Neural progenitor cell (in vitro differentiated cells): Measurements from ENCODE around the gene INTS4. TPM values are rescaled to one million over a fixed set of nuclear protein-coding genes. Genes with fewer than 3 reads are reported as not detected.
"Not testable (repeated sequence)": the region's sequence is repeated elsewhere in the genome, so short reads cannot be mapped to it uniquely, and the experiment has no call there.

ENCODE experiments used
- DNase-seq: peaks from one replicate; pipeline ENCODE4 v3.0.0-alpha.2; 2016; ENCODE audit warnings: low spot score
- H2AFZ ChIP-seq: fragments of 200-600 bp; sonication (generic); replicated peaks from 2 replicates; pipeline ENCODE4 v1.6.1; 2016; ENCODE audit warnings: antibody characterized with exemption
- H3F3A ChIP-seq: fragments of 200-600 bp; sonication (generic); 2 replicates; pipeline ENCODE4 v1.6.1; 2016; ENCODE audit warnings: antibody characterized with exemption, low read depth
- H3K27ac ChIP-seq: fragments of 200-600 bp; sonication (generic); 2 replicates; pipeline ENCODE4 v1.5.1; 2016; ENCODE audit warnings: mild to moderate bottlenecking
- H3K27me3 ChIP-seq: fragments of 200-600 bp; sonication (generic); 2 replicates; pipeline ENCODE4 v1.6.1; 2016; ENCODE audit warnings: mild to moderate bottlenecking, moderate library complexity
- H3K36me3 ChIP-seq: fragments of 200-600 bp; sonication (generic); 2 replicates; pipeline ENCODE4 v1.5.1; 2016
- H3K4me1 ChIP-seq: fragments of 200-600 bp; sonication (generic); 2 replicates; pipeline ENCODE4 v1.6.1; 2016; ENCODE audit warnings: mixed run types
- H3K4me2 ChIP-seq: fragments of 200-600 bp; sonication (generic); 2 replicates; pipeline ENCODE4 v1.6.1; 2016
- H3K4me3 ChIP-seq: fragments of 200-600 bp; sonication (generic); 2 replicates; pipeline ENCODE4 v1.5.1; 2016
- H3K79me2 ChIP-seq: fragments of 200-600 bp; sonication (generic); 2 replicates; pipeline ENCODE4 v1.6.1; 2016; ENCODE audit warnings: low read depth
- H3K9ac ChIP-seq: fragments of 200-600 bp; sonication (generic); 2 replicates; pipeline ENCODE4 v1.6.1; 2016
- H3K9me3 ChIP-seq: fragments of 200-600 bp; sonication (generic); 2 replicates; pipeline ENCODE4 v1.5.1; 2016; ENCODE audit warnings: low read depth
- H4K20me1 ChIP-seq: fragments of 200-600 bp; sonication (generic); 2 replicates; pipeline ENCODE4 v1.6.1; 2016; ENCODE audit warnings: low read depth
- H3K27ac Mint-ChIP-seq: 3 replicates; pipeline ENCODE4 v1.8.0; 2021; ENCODE audit warnings: mixed read lengths
- H3K27me3 Mint-ChIP-seq: 2 replicates; pipeline ENCODE4 v1.8.0; 2022; ENCODE audit warnings: low read depth, mild to moderate bottlenecking, inconsistent platforms, moderate library complexity, mixed read lengths; ENCODE audit not compliant: insufficient read depth
- H3K36me3 Mint-ChIP-seq: 3 replicates; pipeline ENCODE4 v1.8.0; 2021; ENCODE audit warnings: mixed read lengths
- H3K4me1 Mint-ChIP-seq: 3 replicates; pipeline ENCODE4 v1.8.0; 2021; ENCODE audit warnings: mixed read lengths
- H3K4me3 Mint-ChIP-seq: 3 replicates; pipeline ENCODE4 v1.8.0; 2021; ENCODE audit warnings: mild to moderate bottlenecking, moderate library complexity, mixed read lengths
- H3K9me3 Mint-ChIP-seq: 3 replicates; pipeline ENCODE4 v1.8.0; 2020; ENCODE audit warnings: mixed read lengths
- CTCF ChIP-seq: fragments of 200-600 bp; sonication (generic); IDR thresholded peaks from 2 replicates; pipeline ENCODE4 v1.5.1; 2017; ENCODE audit warnings: antibody characterized with exemption, mild to moderate bottlenecking
- EZH2 ChIP-seq: fragments of 200-600 bp; sonication (generic); IDR thresholded peaks from 2 replicates; pipeline ENCODE4 v1.6.1; 2017; ENCODE audit warnings: antibody characterized with exemption, mild to moderate bottlenecking, moderate library complexity
- EZH2phosphoT487 ChIP-seq: fragments of 200-600 bp; sonication (generic); IDR thresholded peaks from 2 replicates; pipeline ENCODE4 v1.6.1; 2017; ENCODE audit warnings: antibody characterized with exemption
- total RNA-seq: library from RNA; depleted of rRNA; stranded (reverse); fragments of >200 nt; gene quantifications from 2 replicates; pipeline ENCODE4 v1.2.3, GENCODE V29; 2015; ENCODE audit warnings: low replicate concordance

The INTS4 gene
- total RNA-seq, 1 donor from 2014 or later = 61.5 TPM

GRCh38 chr11:77909277-77909676 is 85.2 kb downstream of the INTS4 start:
- Mint-ChIP-seq H3K4me3 (no peak overlapping the region), H3K9me3 (no peaks in the 10 kb centered on the region), H3K4me1 (no peaks in the 10 kb centered on the region), H3K36me3 (peaks cover 8% of the 10 kb centered on the region), H3K27ac (no peak overlapping the region), H3K27me3 (no peaks in the 10 kb centered on the region)
- H3K9ac ChIP-seq = no peak overlapping the region
- H3K27ac ChIP-seq = no peak overlapping the region
- no peaks in the 10 kb centered on the region for H3F3A ChIP-seq
- no peak overlapping the region for H2AFZ ChIP-seq
- no peaks in the 10 kb centered on the region for H3K4me1 ChIP-seq
- no peaks in the 10 kb centered on the region for H3K27me3 ChIP-seq
- no peaks in the 10 kb centered on the region for H3K79me2 ChIP-seq
- H3K4me2 ChIP-seq = no peak overlapping the region
- no peak overlapping the region for H3K4me3 ChIP-seq
- H4K20me1 ChIP-seq = no peaks in the 10 kb centered on the region
- TF ChIP-seq EZH2phosphoT487 = no peak
- no peak for TF ChIP-seq CTCF
- no peak for TF ChIP-seq EZH2
- H3K9me3 ChIP-seq = no peaks in the 10 kb centered on the region
- DNase-seq = no peak
- H3K36me3 ChIP-seq = no peaks in the 10 kb centered on the region

- TF ChIP-seq EZH2phosphoT487 = no peak
- TF ChIP-seq EZH2 = no peak
- TF ChIP-seq CTCF = no peak
Observed at GRCh38 chr11:77908835-77909234, 85.6 kb downstream of the INTS4 start.

GRCh38 chr11:77894949-77895348 is 99.5 kb downstream of the INTS4 start:
- not testable (repeated sequence) for H3K79me2 ChIP-seq, H3F3A ChIP-seq, H3K9me3 Mint-ChIP-seq, H3K9ac ChIP-seq, H3K4me1 Mint-ChIP-seq, H2AFZ ChIP-seq, H3K4me3 Mint-ChIP-seq, H3K36me3 ChIP-seq, H3K4me3 ChIP-seq, DNase-seq, H3K4me2 ChIP-seq, H3K27me3 ChIP-seq, H3K4me1 ChIP-seq, H3K27ac ChIP-seq, H3K9me3 ChIP-seq, H3K27ac Mint-ChIP-seq, H3K27me3 Mint-ChIP-seq, H4K20me1 ChIP-seq
- peaks cover 22% of the 10 kb centered on the region for H3K36me3 Mint-ChIP-seq

More at GRCh38 chr11:77908835-77909234, 85.6 kb downstream of the INTS4 start:
- Histone ChIP-seq H3K27me3 (no peaks in the 10 kb centered on the region), H3K4me1 (no peaks in the 10 kb centered on the region), H3K4me2 (no peak overlapping the region), H3K4me3 (no peak overlapping the region), H4K20me1 (no peaks in the 10 kb centered on the region), H2AFZ (no peak overlapping the region), H3F3A (no peaks in the 10 kb centered on the region), H3K9me3 (no peaks in the 10 kb centered on the region), H3K27ac (no peak overlapping the region), H3K9ac (no peak overlapping the region), H3K36me3 (no peaks in the 10 kb centered on the region), H3K79me2 (no peaks in the 10 kb centered on the region)
- Mint-ChIP-seq H3K27ac (no peak overlapping the region), H3K4me1 (no peaks in the 10 kb centered on the region), H3K4me3 (no peak overlapping the region), H3K36me3 (peaks cover 6% of the 10 kb centered on the region), H3K9me3 (no peaks in the 10 kb centered on the region), H3K27me3 (no peaks in the 10 kb centered on the region)
- no peak for DNase-seq

- H4K20me1 ChIP-seq, H3K4me3 Mint-ChIP-seq, H3K27me3 ChIP-seq, H3K27ac ChIP-seq, H3K9me3 ChIP-seq, H3K79me2 ChIP-seq, H3K4me3 ChIP-seq, H3K9me3 Mint-ChIP-seq, H3F3A ChIP-seq, DNase-seq, H2AFZ ChIP-seq, H3K9ac ChIP-seq, H3K4me1 ChIP-seq, H3K4me2 ChIP-seq, H3K4me1 Mint-ChIP-seq, H3K27me3 Mint-ChIP-seq, H3K36me3 ChIP-seq, H3K27ac Mint-ChIP-seq: not testable (repeated sequence)
- H3K36me3 Mint-ChIP-seq = peaks cover 26% of the 10 kb centered on the region
Observed at GRCh38 chr11:77891703-77892102, 102.8 kb downstream of the INTS4 start.

GRCh38 chr11:77891256-77891655 is 103.2 kb downstream of the INTS4 start:
- H3K4me1 Mint-ChIP-seq, H3K79me2 ChIP-seq, H3K4me1 ChIP-seq, DNase-seq, H3K27me3 Mint-ChIP-seq, H3K27ac ChIP-seq, H3K4me2 ChIP-seq, H3K4me3 ChIP-seq, H3F3A ChIP-seq, H3K27ac Mint-ChIP-seq, H3K9me3 ChIP-seq, H3K9me3 Mint-ChIP-seq, H3K9ac ChIP-seq, H3K4me3 Mint-ChIP-seq, H2AFZ ChIP-seq, H4K20me1 ChIP-seq, H3K27me3 ChIP-seq, H3K36me3 ChIP-seq: not testable (repeated sequence)
- peaks cover 29% of the 10 kb centered on the region for H3K36me3 Mint-ChIP-seq

GRCh38 chr11:77890619-77891056 is 103.8 kb downstream of the INTS4 start:
- peaks cover 32% of the 10 kb centered on the region for H3K36me3 Mint-ChIP-seq
- not testable (repeated sequence) for H3K36me3 ChIP-seq, H3F3A ChIP-seq, H3K9ac ChIP-seq, H3K4me3 ChIP-seq, H3K4me2 ChIP-seq, H3K27ac Mint-ChIP-seq, H3K27ac ChIP-seq, H3K79me2 ChIP-seq, H2AFZ ChIP-seq, H3K27me3 ChIP-seq, H3K27me3 Mint-ChIP-seq, H3K4me1 Mint-ChIP-seq, H3K4me1 ChIP-seq, H4K20me1 ChIP-seq, H3K9me3 ChIP-seq, H3K9me3 Mint-ChIP-seq, H3K4me3 Mint-ChIP-seq, DNase-seq

GRCh38 chr11:77890100-77890614 is 104.3 kb downstream of the INTS4 start:
- H3K4me2 ChIP-seq, H3K4me1 ChIP-seq, H3K4me3 ChIP-seq, H3K4me1 Mint-ChIP-seq, H3K9ac ChIP-seq, H3K27ac ChIP-seq, H4K20me1 ChIP-seq, H3F3A ChIP-seq, H3K36me3 ChIP-seq, H3K27me3 Mint-ChIP-seq, H3K9me3 Mint-ChIP-seq, H3K27me3 ChIP-seq, H3K4me3 Mint-ChIP-seq, H3K79me2 ChIP-seq, H3K9me3 ChIP-seq, H3K27ac Mint-ChIP-seq, H2AFZ ChIP-seq, DNase-seq: not testable (repeated sequence)
- H3K36me3 Mint-ChIP-seq = peaks cover 33% of the 10 kb centered on the region
